Keratinocyte (primary cell): ENCODE measurements around the gene DAPK2.

Experiments used
- EZH2 ChIP-seq: IDR thresholded peaks from one replicate; pipeline ENCODE4 v1.6.1; 2012; ENCODE audit warnings: inconsistent platforms, mild to moderate bottlenecking, low read length, moderate library complexity
- TF ChIP-seq, protein P1 (sequence below), 3 experiments: IDR thresholded peaks in 1 of 3; conservative IDR thresholded peaks in 1 of 3; optimal IDR thresholded peaks in 1 of 3; 2 replicates in 2 of 3; 3 replicates in 1 of 3; pipeline versions ENCODE3 to v1.5.1; 2011; ENCODE audit warnings: low read length in 3 of 3, mild to moderate bottlenecking in 3 of 3, moderate library complexity in 2 of 3, control low read depth in 1 of 3, inconsistent platforms in 1 of 3; ENCODE audit not compliant: insufficient read depth in 2 of 3; ENCODE audit errors: extremely low read depth in 1 of 3

DNA sequence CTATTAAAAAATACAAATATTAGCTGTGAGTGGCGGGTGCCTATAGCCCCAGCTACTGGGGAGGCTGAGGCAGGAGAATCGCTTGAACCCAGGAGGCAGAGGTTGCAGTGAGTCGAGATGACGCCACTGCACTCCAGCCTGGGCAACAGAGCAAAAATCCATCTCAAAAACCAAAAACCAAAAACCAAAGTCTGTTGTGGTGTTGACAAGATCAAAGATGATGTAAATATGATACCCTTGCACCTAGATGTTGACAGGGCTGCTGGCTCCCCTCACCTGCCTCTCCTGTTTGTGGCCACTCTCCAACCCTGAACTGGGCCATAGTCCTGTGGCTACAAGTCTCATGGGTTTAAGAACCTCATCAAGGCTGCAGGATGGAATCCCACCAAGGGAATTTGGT, 16.2 kb downstream of the DAPK2 start:
- TF ChIP-seq, protein P1, sequence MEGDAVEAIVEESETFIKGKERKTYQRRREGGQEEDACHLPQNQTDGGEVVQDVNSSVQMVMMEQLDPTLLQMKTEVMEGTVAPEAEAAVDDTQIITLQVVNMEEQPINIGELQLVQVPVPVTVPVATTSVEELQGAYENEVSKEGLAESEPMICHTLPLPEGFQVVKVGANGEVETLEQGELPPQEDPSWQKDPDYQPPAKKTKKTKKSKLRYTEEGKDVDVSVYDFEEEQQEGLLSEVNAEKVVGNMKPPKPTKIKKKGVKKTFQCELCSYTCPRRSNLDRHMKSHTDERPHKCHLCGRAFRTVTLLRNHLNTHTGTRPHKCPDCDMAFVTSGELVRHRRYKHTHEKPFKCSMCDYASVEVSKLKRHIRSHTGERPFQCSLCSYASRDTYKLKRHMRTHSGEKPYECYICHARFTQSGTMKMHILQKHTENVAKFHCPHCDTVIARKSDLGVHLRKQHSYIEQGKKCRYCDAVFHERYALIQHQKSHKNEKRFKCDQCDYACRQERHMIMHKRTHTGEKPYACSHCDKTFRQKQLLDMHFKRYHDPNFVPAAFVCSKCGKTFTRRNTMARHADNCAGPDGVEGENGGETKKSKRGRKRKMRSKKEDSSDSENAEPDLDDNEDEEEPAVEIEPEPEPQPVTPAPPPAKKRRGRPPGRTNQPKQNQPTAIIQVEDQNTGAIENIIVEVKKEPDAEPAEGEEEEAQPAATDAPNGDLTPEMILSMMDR (optimal IDR thresholded peaks at IDR 0.05 in 1 of 3, IDR thresholded peaks at IDR 0.05 in 1 of 3, conservative IDR thresholded peaks at IDR 0.05 in 1 of 3; ENCODE audit: extremely low read depth in 1 of 3, insufficient read depth in 2 of 3, low read length in 3 of 3), result no peak
- TF ChIP-seq EZH2, result no peak
